ENCODE results near the gene EFNA3. TPM values are rescaled to one million over a fixed set of nuclear protein-coding genes. Genes with fewer than 3 reads are reported as not detected.

EFNA3 gene
- total and polyA plus RNA-seq, 9 of the 15 experiments (the other 6 are each of a cell fraction or from before 2014, with no cell fraction given) = 0.59 to 7.9 (median 4.7) TPM

DNA sequence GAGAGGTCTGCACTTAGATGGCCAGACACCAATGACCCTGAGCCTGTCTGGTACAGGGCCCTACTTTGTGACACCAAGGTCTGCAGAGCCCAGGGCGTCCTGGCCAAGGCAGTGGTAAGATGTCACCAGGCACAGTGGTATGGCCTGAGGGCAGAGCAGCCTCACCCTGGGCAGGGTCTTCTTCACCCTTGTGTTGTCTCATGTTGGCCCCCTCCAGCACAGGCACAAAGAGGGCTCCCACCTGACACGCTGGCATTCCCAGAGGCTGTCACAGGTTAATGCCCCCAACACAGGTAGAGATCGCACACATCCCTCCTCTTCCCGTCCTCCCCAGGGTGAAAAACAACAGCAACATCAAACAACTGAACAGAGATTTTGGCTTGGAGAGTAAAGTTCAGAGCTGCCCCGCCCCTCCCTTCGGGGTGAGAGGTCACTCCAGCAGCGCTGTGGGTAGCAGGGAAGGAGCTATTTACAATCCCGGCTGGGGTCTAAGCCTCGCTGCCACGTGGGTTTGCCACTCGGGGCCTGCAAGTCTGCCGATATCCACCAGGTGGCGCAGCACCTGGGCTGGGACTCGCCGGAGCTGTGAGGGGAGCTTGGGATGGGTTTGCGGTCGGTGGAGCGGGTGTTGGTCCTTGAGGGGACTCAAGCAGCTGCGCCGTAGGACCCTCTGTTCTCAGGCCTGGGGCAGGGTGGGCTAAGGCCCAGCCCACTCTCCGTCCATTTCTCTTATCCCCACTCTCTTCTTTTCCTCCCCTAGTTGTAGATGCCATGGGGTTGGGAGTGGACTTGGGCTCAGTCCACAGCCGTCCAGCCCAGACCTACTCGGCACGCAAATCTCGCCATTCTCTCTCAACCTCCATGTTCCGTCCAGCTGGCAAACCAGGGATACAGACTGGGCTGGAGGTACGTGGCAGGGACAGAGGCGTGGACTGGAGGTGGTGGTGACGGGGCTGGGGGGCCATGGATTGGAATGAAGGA lies 12.7 kb downstream of the EFNA3 start (continued):
- TF ChIP-seq, protein P1, sequence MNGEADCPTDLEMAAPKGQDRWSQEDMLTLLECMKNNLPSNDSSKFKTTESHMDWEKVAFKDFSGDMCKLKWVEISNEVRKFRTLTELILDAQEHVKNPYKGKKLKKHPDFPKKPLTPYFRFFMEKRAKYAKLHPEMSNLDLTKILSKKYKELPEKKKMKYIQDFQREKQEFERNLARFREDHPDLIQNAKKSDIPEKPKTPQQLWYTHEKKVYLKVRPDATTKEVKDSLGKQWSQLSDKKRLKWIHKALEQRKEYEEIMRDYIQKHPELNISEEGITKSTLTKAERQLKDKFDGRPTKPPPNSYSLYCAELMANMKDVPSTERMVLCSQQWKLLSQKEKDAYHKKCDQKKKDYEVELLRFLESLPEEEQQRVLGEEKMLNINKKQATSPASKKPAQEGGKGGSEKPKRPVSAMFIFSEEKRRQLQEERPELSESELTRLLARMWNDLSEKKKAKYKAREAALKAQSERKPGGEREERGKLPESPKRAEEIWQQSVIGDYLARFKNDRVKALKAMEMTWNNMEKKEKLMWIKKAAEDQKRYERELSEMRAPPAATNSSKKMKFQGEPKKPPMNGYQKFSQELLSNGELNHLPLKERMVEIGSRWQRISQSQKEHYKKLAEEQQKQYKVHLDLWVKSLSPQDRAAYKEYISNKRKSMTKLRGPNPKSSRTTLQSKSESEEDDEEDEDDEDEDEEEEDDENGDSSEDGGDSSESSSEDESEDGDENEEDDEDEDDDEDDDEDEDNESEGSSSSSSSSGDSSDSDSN (IDR thresholded peaks at IDR 0.05; ENCODE audit: borderline replicate concordance in 1 of 2, low read depth in 2 of 2, low read length in 2 of 2) = no peak
- TF ChIP-seq EWSR1 (IDR thresholded peaks at IDR 0.05; ENCODE audit: borderline replicate concordance, low read depth, partially characterized antibody) (no peak), FOSL1 (tag; conservative IDR thresholded peaks at IDR 0.05) (no peak), YBX1 (IDR thresholded peaks at IDR 0.05) (no peak), NCOA6 (IDR thresholded peaks at IDR 0.05) (no peak), MIER1 (IDR thresholded peaks at IDR 0.05; ENCODE audit: low read depth) (no peak)
- TF ChIP-seq, protein P2, sequence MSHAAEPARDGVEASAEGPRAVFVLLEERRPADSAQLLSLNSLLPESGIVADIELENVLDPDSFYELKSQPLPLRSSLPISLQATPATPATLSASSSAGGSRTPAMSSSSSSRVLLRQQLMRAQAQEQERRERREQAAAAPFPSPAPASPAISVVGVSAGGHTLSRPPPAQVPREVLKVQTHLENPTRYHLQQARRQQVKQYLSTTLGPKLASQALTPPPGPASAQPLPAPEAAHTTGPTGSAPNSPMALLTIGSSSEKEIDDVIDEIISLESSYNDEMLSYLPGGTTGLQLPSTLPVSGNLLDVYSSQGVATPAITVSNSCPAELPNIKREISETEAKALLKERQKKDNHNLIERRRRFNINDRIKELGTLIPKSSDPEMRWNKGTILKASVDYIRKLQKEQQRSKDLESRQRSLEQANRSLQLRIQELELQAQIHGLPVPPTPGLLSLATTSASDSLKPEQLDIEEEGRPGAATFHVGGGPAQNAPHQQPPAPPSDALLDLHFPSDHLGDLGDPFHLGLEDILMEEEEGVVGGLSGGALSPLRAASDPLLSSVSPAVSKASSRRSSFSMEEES (CRISPR knock-in tag; IDR thresholded peaks at IDR 0.05) = no peak
- TF ChIP-seq, protein P3, sequence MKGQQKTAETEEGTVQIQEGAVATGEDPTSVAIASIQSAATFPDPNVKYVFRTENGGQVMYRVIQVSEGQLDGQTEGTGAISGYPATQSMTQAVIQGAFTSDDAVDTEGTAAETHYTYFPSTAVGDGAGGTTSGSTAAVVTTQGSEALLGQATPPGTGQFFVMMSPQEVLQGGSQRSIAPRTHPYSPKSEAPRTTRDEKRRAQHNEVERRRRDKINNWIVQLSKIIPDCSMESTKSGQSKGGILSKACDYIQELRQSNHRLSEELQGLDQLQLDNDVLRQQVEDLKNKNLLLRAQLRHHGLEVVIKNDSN (CRISPR knock-in tag; IDR thresholded peaks at IDR 0.05) = peak; percentile 82
- TF ChIP-seq, protein P4, sequence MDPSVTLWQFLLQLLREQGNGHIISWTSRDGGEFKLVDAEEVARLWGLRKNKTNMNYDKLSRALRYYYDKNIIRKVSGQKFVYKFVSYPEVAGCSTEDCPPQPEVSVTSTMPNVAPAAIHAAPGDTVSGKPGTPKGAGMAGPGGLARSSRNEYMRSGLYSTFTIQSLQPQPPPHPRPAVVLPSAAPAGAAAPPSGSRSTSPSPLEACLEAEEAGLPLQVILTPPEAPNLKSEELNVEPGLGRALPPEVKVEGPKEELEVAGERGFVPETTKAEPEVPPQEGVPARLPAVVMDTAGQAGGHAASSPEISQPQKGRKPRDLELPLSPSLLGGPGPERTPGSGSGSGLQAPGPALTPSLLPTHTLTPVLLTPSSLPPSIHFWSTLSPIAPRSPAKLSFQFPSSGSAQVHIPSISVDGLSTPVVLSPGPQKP (CRISPR knock-in tag; IDR thresholded peaks at IDR 0.05) = no peak
- TF ChIP-seq, protein P5, sequence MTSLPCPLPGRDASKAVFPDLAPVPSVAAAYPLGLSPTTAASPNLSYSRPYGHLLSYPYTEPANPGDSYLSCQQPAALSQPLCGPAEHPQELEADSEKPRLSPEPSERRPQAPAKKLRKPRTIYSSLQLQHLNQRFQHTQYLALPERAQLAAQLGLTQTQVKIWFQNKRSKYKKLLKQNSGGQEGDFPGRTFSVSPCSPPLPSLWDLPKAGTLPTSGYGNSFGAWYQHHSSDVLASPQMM (CRISPR knock-in tag; IDR thresholded peaks at IDR 0.05) = no peak
